GM23248 (cell line): ENCODE data around the gene SYT3.

Experiments used
- EZH2 ChIP-seq: fragments of 200-600 bp; sonication (generic); IDR thresholded peaks from 2 replicates; pipeline ENCODE4 v1.6.1; 2018; ENCODE audit warnings: antibody characterized with exemption, mild to moderate bottlenecking; ENCODE audit not compliant: insufficient read depth, poor library complexity, severe bottlenecking
- EZH2phosphoT487 ChIP-seq: fragments of 200-600 bp; sonication (generic); IDR thresholded peaks from 2 replicates; pipeline ENCODE4 v1.6.1; 2018; ENCODE audit warnings: antibody characterized with exemption, moderate library complexity, mild to moderate bottlenecking, low read depth; ENCODE audit not compliant: insufficient read depth

DNA sequence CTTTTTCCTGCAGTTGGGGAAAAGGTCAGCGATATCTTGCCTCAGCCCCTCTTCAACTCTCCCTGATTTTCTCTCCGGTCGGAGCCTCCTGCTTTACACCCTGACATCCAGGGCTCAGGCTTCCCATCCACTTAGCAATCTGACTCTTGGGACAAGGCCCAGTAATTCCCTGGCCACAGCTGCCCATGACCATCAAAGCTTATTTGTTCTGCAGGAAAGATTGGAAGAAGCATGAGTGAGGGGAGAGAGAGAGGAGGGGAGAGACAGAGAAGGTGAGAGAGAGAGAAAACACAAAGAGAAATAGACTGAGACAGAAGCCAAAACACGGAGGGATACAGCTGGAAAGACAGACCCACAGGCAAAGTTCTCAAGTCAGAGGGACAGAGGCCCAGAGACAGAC, 13.7 kb downstream of the SYT3 start:
- no peak for TF ChIP-seq EZH2
- TF ChIP-seq EZH2phosphoT487: no peak
